Mesenchymal stem cell (in vitro differentiated cells and primary cell): ENCODE data around the gene BCL6.

Experiments used
- DNase-seq: peaks from one replicate; pipeline ENCODE4 v3.0.0-alpha.2; 2013
- H2AFZ ChIP-seq: one replicate; pipeline ENCODE4 v1.6.1; 2013; ENCODE audit warnings: low read depth, mild to moderate bottlenecking, control low read depth, inconsistent platforms, low read length, moderate library complexity
- H2AK5ac ChIP-seq: 2 replicates; pipeline ENCODE4 v1.6.1; 2013; ENCODE audit warnings: low read length, moderate library complexity, mild to moderate bottlenecking, inconsistent platforms; ENCODE audit not compliant: severe bottlenecking
- H2BK120ac ChIP-seq: one replicate; pipeline ENCODE4 v1.6.1; 2013; ENCODE audit warnings: low read depth, mild to moderate bottlenecking, inconsistent platforms, low read length, moderate library complexity
- H2BK12ac ChIP-seq, 2 experiments: one replicate each; pipeline ENCODE4 v1.6.1; 2013; ENCODE audit warnings: inconsistent platforms in 2 of 2, low read length in 2 of 2, mild to moderate bottlenecking in 2 of 2, moderate library complexity in 2 of 2, control low read depth in 1 of 2
- H2BK15ac ChIP-seq: one replicate; pipeline ENCODE4 v1.6.1; 2013; ENCODE audit warnings: mild to moderate bottlenecking, low read depth, inconsistent platforms; ENCODE audit not compliant: poor library complexity, severe bottlenecking
- H2BK5ac ChIP-seq: 2 replicates; pipeline ENCODE4 v1.6.1; 2013; ENCODE audit warnings: low read depth, mild to moderate bottlenecking, low read length, control low read depth, inconsistent platforms; ENCODE audit not compliant: poor library complexity, severe bottlenecking
- H3K14ac ChIP-seq, 2 experiments: one replicate each; pipeline ENCODE4 v1.6.1; 2013; ENCODE audit warnings: inconsistent platforms in 2 of 2, low read length in 2 of 2, control low read depth in 1 of 2, mild to moderate bottlenecking in 1 of 2, moderate library complexity in 1 of 2
- H3K18ac ChIP-seq, 2 experiments: one replicate each; pipeline ENCODE4 v1.6.1; 2013; ENCODE audit warnings: inconsistent platforms in 2 of 2, low read length in 2 of 2, control low read depth in 1 of 2, low read depth in 1 of 2, mild to moderate bottlenecking in 1 of 2
- H3K23ac ChIP-seq, 2 experiments: one replicate each; pipeline ENCODE4 v1.6.1; 2013; ENCODE audit warnings: inconsistent platforms in 2 of 2, low read length in 2 of 2, mild to moderate bottlenecking in 2 of 2, moderate library complexity in 2 of 2, control low read depth in 1 of 2
- H3K27ac ChIP-seq: 2 replicates; pipeline ENCODE4 v1.5.1; 2013; ENCODE audit warnings: mild to moderate bottlenecking, moderate library complexity, low read length, control low read depth, inconsistent platforms; ENCODE audit not compliant: poor library complexity, severe bottlenecking
- H3K27me3 ChIP-seq, 2 experiments: 2 replicates each; pipeline versions ENCODE4 v1.6.1 to v1.7.0; 2013; ENCODE audit warnings: low read length in 2 of 2, mild to moderate bottlenecking in 2 of 2, moderate library complexity in 2 of 2, control low read depth in 1 of 2, inconsistent platforms in 1 of 2; ENCODE audit not compliant: control insufficient read depth in 1 of 2, insufficient read depth in 1 of 2
- H3K36me3 ChIP-seq, 2 experiments: 2 replicates each; pipeline versions ENCODE4 v1.6.1 to v1.7.0; 2013; ENCODE audit warnings: low read length in 2 of 2, control low read depth in 1 of 2, inconsistent platforms in 1 of 2, low read depth in 1 of 2, mild to moderate bottlenecking in 1 of 2; ENCODE audit not compliant: insufficient read depth in 2 of 2, control insufficient read depth in 1 of 2
- H3K4ac ChIP-seq, 2 experiments: one replicate each; pipeline ENCODE4 v1.6.1; 2013; ENCODE audit warnings: inconsistent platforms in 2 of 2, low read length in 2 of 2, mild to moderate bottlenecking in 2 of 2, moderate library complexity in 2 of 2, control low read depth in 1 of 2, low read depth in 1 of 2
- H3K4me1 ChIP-seq: 2 replicates; pipeline ENCODE4 v1.6.1; 2013; ENCODE audit warnings: low read depth, low read length, control low read depth; ENCODE audit not compliant: control insufficient read depth, insufficient read depth
- H3K4me2 ChIP-seq: 2 replicates; pipeline ENCODE4 v1.6.1; 2013; ENCODE audit warnings: low read length, mild to moderate bottlenecking, inconsistent platforms; ENCODE audit not compliant: poor library complexity, severe bottlenecking
- H3K4me3 ChIP-seq, 2 experiments: 2 replicates each; pipeline versions ENCODE4 v1.5.1 to v1.7.0; 2013; ENCODE audit warnings: low read length in 2 of 2, mild to moderate bottlenecking in 2 of 2, control low read depth in 1 of 2, low read depth in 1 of 2; ENCODE audit not compliant: insufficient read depth in 1 of 2
- H3K79me1 ChIP-seq: replicated peaks from 2 replicates; pipeline ENCODE4 v1.6.1; 2013; ENCODE audit warnings: mild to moderate bottlenecking, control low read depth, low read length, inconsistent platforms; ENCODE audit not compliant: poor library complexity, severe bottlenecking
- H3K9ac ChIP-seq: 2 replicates; pipeline ENCODE4 v1.7.0; 2013; ENCODE audit warnings: mild to moderate bottlenecking, low read length, moderate library complexity
- H3K9me3 ChIP-seq: 2 replicates; pipeline ENCODE4 v1.7.0; 2013; ENCODE audit warnings: mild to moderate bottlenecking, low read length; ENCODE audit not compliant: control insufficient read depth
- H4K8ac ChIP-seq: one replicate; pipeline ENCODE4 v1.6.1; 2013; ENCODE audit warnings: inconsistent platforms, mild to moderate bottlenecking, low read length, moderate library complexity
- H4K91ac ChIP-seq: one replicate; pipeline ENCODE4 v1.6.1; 2013; ENCODE audit warnings: mild to moderate bottlenecking, low read length, inconsistent platforms
- WGBS: methylation state at CpG from one replicate; pipeline ENCODE4 v1.1.7; 2013; ENCODE audit warnings: mixed read lengths; 5-methylcytosine and 5-hydroxymethylcytosine counted together

BCL6 gene

GRCh38 chr3:187750006-187750512, 4.8 kb upstream of the BCL6 start:
- H3K9me3 ChIP-seq = no peaks in the 10 kb centered on the region
- no peak overlapping the region for H2BK12ac ChIP-seq
- 5% methylated on average over 8 of the region's 14 CpGs for WGBS
- H3K27ac ChIP-seq = peak overlapping the region; percentile 86
- no peak overlapping the region for H3K23ac ChIP-seq
- no peak overlapping the region for H3K4me3 ChIP-seq
- no peak overlapping the region for H3K14ac ChIP-seq
- H3K4me1 ChIP-seq = peaks cover 3% of the 10 kb centered on the region
- H2BK120ac ChIP-seq = peak overlapping the region; percentile 42
- peak overlapping the region; percentile 42 for H2AFZ ChIP-seq
- no peak overlapping the region for H2BK15ac ChIP-seq
- no peak overlapping the region for H3K9ac ChIP-seq
- no peaks in the 10 kb centered on the region for H3K36me3 ChIP-seq
- no peak overlapping the region for H2AK5ac ChIP-seq
- peak overlapping the region; percentile 20 for H3K4me2 ChIP-seq
- H2BK5ac ChIP-seq = peak overlapping the region; percentile 71
- H4K91ac ChIP-seq = no peak overlapping the region
- H3K4ac ChIP-seq = peak overlapping the region in 1 of 2 experiments; percentile 29
- H3K27me3 ChIP-seq = no peaks in the 10 kb centered on the region
- H3K18ac ChIP-seq = peak overlapping the region; percentile 7 to 58
- DNase-seq = peak; percentile 94
- H3K79me1 ChIP-seq = no peaks in the 10 kb centered on the region
- H4K8ac ChIP-seq = peak overlapping the region; percentile 51

GRCh38 chr3:187748050-187748481, 2.8 kb upstream of the BCL6 start:
- no peaks in the 10 kb centered on the region for H3K79me1 ChIP-seq
- WGBS = 0% methylated on average over 2 of the region's 2 CpGs
- H3K4me1 ChIP-seq = peaks cover 3% of the 10 kb centered on the region
- no peak overlapping the region for H3K23ac ChIP-seq
- no peak overlapping the region for H3K27ac ChIP-seq
- H2BK15ac ChIP-seq = no peak overlapping the region
- no peak overlapping the region for H3K18ac ChIP-seq
- no peak overlapping the region for H3K14ac ChIP-seq
- no peaks in the 10 kb centered on the region for H3K27me3 ChIP-seq
- no peak overlapping the region for H3K4me3 ChIP-seq
- H2BK120ac ChIP-seq = no peak overlapping the region
- no peak overlapping the region for H4K8ac ChIP-seq
- H3K9ac ChIP-seq = peak overlapping the region; percentile 100
- H2BK5ac ChIP-seq = no peak overlapping the region
- no peaks in the 10 kb centered on the region for H3K36me3 ChIP-seq
- no peaks in the 10 kb centered on the region for H3K9me3 ChIP-seq
- H4K91ac ChIP-seq = no peak overlapping the region
- H3K4ac ChIP-seq = no peak overlapping the region
- H3K4me2 ChIP-seq = no peak overlapping the region
- H2AFZ ChIP-seq = no peak overlapping the region
- H2BK12ac ChIP-seq = no peak overlapping the region
- no peak overlapping the region for H2AK5ac ChIP-seq
- peak; percentile 87 for DNase-seq

- no peak overlapping the region for H4K91ac ChIP-seq
- no peak overlapping the region for H3K4ac ChIP-seq
- H2AK5ac ChIP-seq = no peak overlapping the region
- no peak overlapping the region for H4K8ac ChIP-seq
- H3K4me1 ChIP-seq = peaks cover 3% of the 10 kb centered on the region
- no peak overlapping the region for H3K23ac ChIP-seq
- H3K27me3 ChIP-seq = no peaks in the 10 kb centered on the region
- no peak overlapping the region for H3K4me3 ChIP-seq
- H2BK15ac ChIP-seq = no peak overlapping the region
- H3K9me3 ChIP-seq = no peaks in the 10 kb centered on the region
- 53% methylated on average over 5 of the region's 5 CpGs for WGBS
- no peak overlapping the region for H3K18ac ChIP-seq
- no peak overlapping the region for H2AFZ ChIP-seq
- no peak overlapping the region for H3K4me2 ChIP-seq
- no peak overlapping the region for H3K27ac ChIP-seq
- H2BK120ac ChIP-seq = no peak overlapping the region
- no peak overlapping the region for H2BK12ac ChIP-seq
- H3K36me3 ChIP-seq = no peaks in the 10 kb centered on the region
- no peak overlapping the region for H2BK5ac ChIP-seq
- peak overlapping the region; percentile 100 for H3K9ac ChIP-seq
- no peak for DNase-seq
- H3K79me1 ChIP-seq = peaks cover under 1% of the 10 kb centered on the region
- H3K14ac ChIP-seq = no peak overlapping the region
Observed at GRCh38 chr3:187747506-187747905, 2.2 kb upstream of the BCL6 start.

GRCh38 chr3:187746442-187747281, 1.4 kb upstream of the BCL6 start:
- no peak overlapping the region for H3K4me2 ChIP-seq
- peak; percentile 72 for DNase-seq
- H3K4me3 ChIP-seq = peak overlapping the region in 1 of 2 experiments; percentile 92
- no peak overlapping the region for H3K14ac ChIP-seq
- no peak overlapping the region for H3K18ac ChIP-seq
- H3K23ac ChIP-seq = no peak overlapping the region
- no peaks in the 10 kb centered on the region for H3K9me3 ChIP-seq
- no peak overlapping the region for H2BK15ac ChIP-seq
- no peak overlapping the region for H2BK5ac ChIP-seq
- H3K36me3 ChIP-seq = no peaks in the 10 kb centered on the region
- H3K27ac ChIP-seq = no peak overlapping the region
- no peak overlapping the region for H2AFZ ChIP-seq
- H2AK5ac ChIP-seq = no peak overlapping the region
- H2BK12ac ChIP-seq = no peak overlapping the region
- H3K79me1 ChIP-seq = peaks cover 3% of the 10 kb centered on the region
- H3K4me1 ChIP-seq = peaks cover 4% of the 10 kb centered on the region
- H3K27me3 ChIP-seq = no peaks in the 10 kb centered on the region
- no peak overlapping the region for H4K91ac ChIP-seq
- peak overlapping the region; percentile 100 for H3K9ac ChIP-seq
- H3K4ac ChIP-seq = no peak overlapping the region
- WGBS = 33% methylated on average over 3 of the region's 10 CpGs
- no peak overlapping the region for H2BK120ac ChIP-seq
- no peak overlapping the region for H4K8ac ChIP-seq
